NB4 (cell line): ENCODE results near the gene DOCK8.

Experiments used
- DNase-seq: peaks from one replicate; pipeline ENCODE4 v3.0.0; 2010; ENCODE audit warnings: low read depth
- H3K4me3 ChIP-seq: one replicate; pipeline ENCODE4 v1.5.1; 2011; ENCODE audit warnings: mild to moderate bottlenecking, low read depth, low read length, moderate library complexity
- CTCF ChIP-seq: IDR thresholded peaks from one replicate; pipeline ENCODE4 v1.5.1; 2012; ENCODE audit warnings: low read depth, low read length
- MAX ChIP-seq: IDR thresholded peaks from 2 replicates; pipeline ENCODE4 v1.6.1; 2011; ENCODE audit warnings: low read depth, low read length
- MYC ChIP-seq: IDR thresholded peaks from 2 replicates; pipeline ENCODE4 v1.6.1; 2011; ENCODE audit warnings: low read depth, low read length
- POLR2A ChIP-seq: IDR thresholded peaks from 2 replicates; pipeline ENCODE4 v1.6.1; 2011; ENCODE audit warnings: mild to moderate bottlenecking; ENCODE audit not compliant: insufficient read length; ENCODE audit errors: extremely low read depth

Gene DOCK8

DNA sequence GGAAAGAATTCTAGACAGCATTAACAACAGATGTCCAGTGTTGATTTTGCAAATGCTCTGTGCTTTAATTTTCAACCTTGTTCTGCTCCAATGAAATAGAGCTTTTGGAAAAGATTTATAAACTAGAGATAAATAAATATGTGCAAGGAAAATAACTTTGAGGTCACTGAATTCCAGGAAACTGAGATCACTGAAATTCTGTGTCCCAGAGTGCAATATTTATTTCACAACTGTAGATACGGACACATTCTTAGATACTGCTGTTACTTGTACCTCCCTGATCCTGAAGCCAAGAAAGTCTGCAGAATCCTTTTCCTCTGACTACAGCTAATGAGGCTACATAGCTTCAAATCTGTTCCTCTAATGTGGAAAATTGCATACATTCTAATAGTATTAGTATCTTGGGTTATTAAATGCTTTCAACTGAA is 222.9 kb downstream of the DOCK8 start:
- H3K4me3 ChIP-seq, result no peak overlapping the region
- no peak for TF ChIP-seq POLR2A
- TF ChIP-seq MAX, result no peak
- TF ChIP-seq MYC, result no peak
- TF ChIP-seq CTCF, result no peak

DNA sequence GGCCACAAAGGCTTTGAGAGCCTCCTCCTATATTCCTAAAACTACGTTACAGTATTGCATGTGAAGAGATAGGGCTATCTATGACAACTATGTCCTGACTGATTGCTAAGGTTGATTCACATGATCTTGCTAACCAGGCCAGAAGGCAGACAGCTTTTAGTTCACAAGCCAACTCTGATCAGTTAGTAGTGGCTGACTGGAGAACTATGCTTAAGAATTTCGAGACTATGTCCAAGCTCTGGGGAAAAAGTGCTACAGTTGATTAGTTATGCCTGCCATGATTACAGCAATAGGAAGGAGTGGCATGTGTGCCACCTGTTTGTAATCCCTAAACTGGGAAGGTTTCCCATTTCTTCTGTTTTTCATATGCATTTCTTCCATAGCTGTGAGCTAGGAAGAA is 223.4 kb downstream of the DOCK8 start:
- no peak for TF ChIP-seq MAX
- TF ChIP-seq POLR2A, result no peak
- TF ChIP-seq MYC, result no peak
- TF ChIP-seq CTCF, result no peak
- H3K4me3 ChIP-seq, result no peak overlapping the region
- no peak for DNase-seq

More for the DNA sequence above, 222.9 kb downstream of the DOCK8 start:
- DNase-seq, result no peak

GRCh38 chr9:438961-439768 is 224.5 kb downstream of the DOCK8 start:
- DNase-seq, result peak; percentile 64
- no peak for TF ChIP-seq POLR2A
- no peak for TF ChIP-seq MAX
- TF ChIP-seq CTCF, result no peak
- TF ChIP-seq MYC, result no peak
- H3K4me3 ChIP-seq, result no peak overlapping the region

GRCh38 chr9:441126-441525 is 226.5 kb downstream of the DOCK8 start:
- no peak overlapping the region for H3K4me3 ChIP-seq
- TF ChIP-seq MAX (no peak), MYC (no peak), CTCF (no peak), POLR2A (no peak)
- DNase-seq, result no peak

DNA sequence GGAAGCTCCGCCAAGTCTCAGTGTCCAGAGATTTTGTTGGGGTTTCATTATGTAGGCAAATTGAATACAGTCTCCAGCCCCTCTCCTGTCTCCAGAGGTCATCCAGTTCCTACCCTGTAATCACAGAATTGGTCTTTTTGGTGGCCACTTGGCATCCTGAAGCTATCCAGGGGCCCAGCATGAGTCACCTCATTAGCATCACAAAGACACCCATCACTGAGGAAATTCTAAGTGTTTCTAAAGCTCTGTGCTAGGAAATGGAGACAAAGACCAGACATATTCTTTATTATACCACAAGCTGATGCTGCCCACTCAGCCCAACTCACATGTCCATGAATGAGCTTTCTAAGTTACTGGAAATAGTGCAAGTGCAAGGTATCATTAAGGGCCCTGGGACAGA is 229.9 kb downstream of the DOCK8 start:
- no peak for DNase-seq
- no peak overlapping the region for H3K4me3 ChIP-seq
- no peak for TF ChIP-seq POLR2A
- no peak for TF ChIP-seq MAX
- no peak for TF ChIP-seq CTCF
- no peak for TF ChIP-seq MYC
